Suprapubic skin (tissue), 4 donors: Measurements from ENCODE around the gene RNF217.

Experiments used
- EP300 ChIP-seq: sonication (generic); formaldehyde crosslinking; IDR thresholded peaks from one replicate; pipeline ENCODE4 v1.6.1; 2017; ENCODE audit warnings: antibody characterized with exemption
- POLR2AphosphoS5 ChIP-seq, 3 donors: sonication (generic); formaldehyde crosslinking; IDR thresholded peaks; one replicate each; pipeline ENCODE4 v1.6.1; 2017; ENCODE audit warnings: antibody characterized with exemption in 3 of 3
- TF ChIP-seq, protein P1 (sequence below), 2 donors: fragments of 200-600 bp in 1 of 2; fragments of 450-650 bp in 1 of 2; sonication (generic) in 1 of 2; IDR thresholded peaks; one replicate each; pipeline ENCODE4 v1.5.1; 2016 to 2019; ENCODE audit warnings: antibody characterized with exemption in 2 of 2, mild to moderate bottlenecking in 1 of 2, moderate library complexity in 1 of 2

DNA sequence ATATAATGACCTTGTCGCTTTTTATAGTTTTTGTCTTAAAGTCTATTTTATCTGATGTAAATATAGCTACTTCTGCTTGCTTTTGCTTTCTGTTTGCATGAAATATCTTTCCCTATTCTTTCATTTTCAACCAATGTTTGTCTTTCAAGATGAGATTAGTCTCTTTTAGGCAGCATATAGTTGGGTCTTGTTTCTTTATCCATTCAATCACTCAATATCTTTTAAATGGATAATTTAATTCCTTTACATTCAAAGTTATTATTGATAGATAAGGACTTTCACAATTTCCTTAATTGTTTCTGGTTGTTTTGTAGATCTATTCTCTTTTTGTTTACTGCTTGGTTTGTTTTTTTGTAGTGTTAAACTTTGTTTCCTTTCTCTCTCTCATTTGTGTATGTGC is 147.8 kb downstream of the RNF217 start:
- TF ChIP-seq, protein P1, sequence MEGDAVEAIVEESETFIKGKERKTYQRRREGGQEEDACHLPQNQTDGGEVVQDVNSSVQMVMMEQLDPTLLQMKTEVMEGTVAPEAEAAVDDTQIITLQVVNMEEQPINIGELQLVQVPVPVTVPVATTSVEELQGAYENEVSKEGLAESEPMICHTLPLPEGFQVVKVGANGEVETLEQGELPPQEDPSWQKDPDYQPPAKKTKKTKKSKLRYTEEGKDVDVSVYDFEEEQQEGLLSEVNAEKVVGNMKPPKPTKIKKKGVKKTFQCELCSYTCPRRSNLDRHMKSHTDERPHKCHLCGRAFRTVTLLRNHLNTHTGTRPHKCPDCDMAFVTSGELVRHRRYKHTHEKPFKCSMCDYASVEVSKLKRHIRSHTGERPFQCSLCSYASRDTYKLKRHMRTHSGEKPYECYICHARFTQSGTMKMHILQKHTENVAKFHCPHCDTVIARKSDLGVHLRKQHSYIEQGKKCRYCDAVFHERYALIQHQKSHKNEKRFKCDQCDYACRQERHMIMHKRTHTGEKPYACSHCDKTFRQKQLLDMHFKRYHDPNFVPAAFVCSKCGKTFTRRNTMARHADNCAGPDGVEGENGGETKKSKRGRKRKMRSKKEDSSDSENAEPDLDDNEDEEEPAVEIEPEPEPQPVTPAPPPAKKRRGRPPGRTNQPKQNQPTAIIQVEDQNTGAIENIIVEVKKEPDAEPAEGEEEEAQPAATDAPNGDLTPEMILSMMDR (IDR thresholded peaks at IDR 0.05): no peak
- TF ChIP-seq EP300 (no peak), POLR2AphosphoS5 (IDR thresholded peaks at IDR 0.05) (no peak)
